ENCODE measurements around the gene KSR2. TPM values are rescaled to one million over a fixed set of nuclear protein-coding genes. Genes with fewer than 3 reads are reported as not detected.

The KSR2 gene
- total and polyA plus RNA-seq, 2 of the 4 experiments (the other 2 are of a cell fraction): not detected

DNA sequence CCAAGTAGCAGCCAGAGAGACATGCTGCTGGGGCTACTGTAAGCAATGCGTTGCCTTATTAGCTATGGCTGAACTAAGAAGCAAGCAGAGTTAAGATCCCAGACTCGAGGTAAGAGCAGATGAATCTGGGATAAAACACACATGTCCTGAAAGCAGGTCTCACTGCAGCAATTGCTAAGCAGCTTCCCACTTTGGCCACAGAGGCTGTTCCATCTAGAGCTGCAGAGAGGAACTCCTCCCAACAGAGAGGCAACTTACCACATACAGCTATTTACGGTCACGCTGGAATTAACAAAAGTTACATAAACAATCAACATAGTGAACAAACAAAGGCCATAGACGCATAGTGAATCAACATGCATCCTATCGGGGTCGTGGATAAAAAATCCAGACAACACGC is 90.2 kb downstream of the KSR2 start:
- 20% methylated on average over 1 of the region's 8 CpGs; no CpG with 5 or more reads in 1 of the 2 experiments for WGBS, 2 experiments (ENCODE audit: extremely low coverage in 2 of 2, insufficient read length in 1 of 2)
- H3K14ac ChIP-seq (replicated peaks; ENCODE audit: low read depth, low read length): no peak overlapping the region
- H3K4me2 ChIP-seq (ENCODE audit: low read depth, low read length): no peak overlapping the region
- H4K20me1 ChIP-seq (ENCODE audit: insufficient read depth, low read length): no peaks in the 10 kb centered on the region
- no peak overlapping the region for H3K56ac ChIP-seq (ENCODE audit: extremely low read depth, insufficient read depth, low read length)
- no peak overlapping the region for H3K27ac ChIP-seq (ENCODE audit: insufficient read depth, low read length)
- DNase-seq: no peak
- intact Hi-C loops (cut with micrococcal nuclease) (loop anchor here (5.0 kb wide), 4 partner anchors 139 to 499 kb away; partner anchors contain the start of genes RFC5, SUDS3 and VSIG10), dilution Hi-C loops (cut with HindIII; ENCODE audit: low sequenced_read_pairs, unreplicated experiment) (no loop called here), in situ Hi-C loops (cut with MboI; ENCODE audit: low sequenced_read_pairs) (loop anchor here (10.0 kb wide), 1 partner anchor 136 kb away; the partner anchor contains the start of gene RFC5)
- H3K4me3 ChIP-seq (ENCODE audit: insufficient read depth, low read depth, low read length): no peak overlapping the region
- no peaks in the 10 kb centered on the region for H3K9me1 ChIP-seq (ENCODE audit: insufficient read depth, low read length)
- no peak overlapping the region for H2BK20ac ChIP-seq (ENCODE audit: low read depth, low read length)
- H3K27me3 ChIP-seq (ENCODE audit: control insufficient read depth, insufficient read depth, low read length): no peaks in the 10 kb centered on the region; the same call in 1 of the 2 replicates
- H3K23ac ChIP-seq (ENCODE audit: low read depth, low read length): no peak overlapping the region
- H2BK5ac ChIP-seq (ENCODE audit: low read depth, low read length, poor library complexity, severe bottlenecking): no peak overlapping the region
- no peaks in the 10 kb centered on the region for H3K4me1 ChIP-seq (ENCODE audit: control insufficient read depth, insufficient read depth, low read length)
- H3K9ac ChIP-seq (ENCODE audit: low read depth, low read length): no peak overlapping the region
- TF ChIP-seq FOS (IDR thresholded peaks at IDR 0.05; ENCODE audit: low read depth, low read length) (no peak), MXI1 (IDR thresholded peaks at IDR 0.05; ENCODE audit: borderline replicate concordance, low read depth, low read length) (no peak), RCOR1 (IDR thresholded peaks at IDR 0.05; ENCODE audit: insufficient replicate concordance, low read length) (no peak), RFX5 (IDR thresholded peaks at IDR 0.05; ENCODE audit: low read depth, low read length) (no peak), CEBPB (IDR thresholded peaks at IDR 0.05; ENCODE audit: low read depth, low read length) (no peak), CHD1 (IDR thresholded peaks at IDR 0.05; ENCODE audit: low read depth, low read length) (no peak), RAD21 (IDR thresholded peaks at IDR 0.05; ENCODE audit: low read length) (no peak), NFE2L2 (IDR thresholded peaks at IDR 0.05; ENCODE audit: low read depth, low read length) (no peak), POLR2A (IDR thresholded peaks at IDR 0.05; ENCODE audit: low read depth, low read length) (no peak), MAFK (IDR thresholded peaks at IDR 0.05; ENCODE audit: low read depth, low read length) (no peak), BHLHE40 (IDR thresholded peaks at IDR 0.05; ENCODE audit: low read depth, low read length) (no peak)
- TF ChIP-seq, protein P1, sequence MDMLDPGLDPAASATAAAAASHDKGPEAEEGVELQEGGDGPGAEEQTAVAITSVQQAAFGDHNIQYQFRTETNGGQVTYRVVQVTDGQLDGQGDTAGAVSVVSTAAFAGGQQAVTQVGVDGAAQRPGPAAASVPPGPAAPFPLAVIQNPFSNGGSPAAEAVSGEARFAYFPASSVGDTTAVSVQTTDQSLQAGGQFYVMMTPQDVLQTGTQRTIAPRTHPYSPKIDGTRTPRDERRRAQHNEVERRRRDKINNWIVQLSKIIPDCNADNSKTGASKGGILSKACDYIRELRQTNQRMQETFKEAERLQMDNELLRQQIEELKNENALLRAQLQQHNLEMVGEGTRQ (IDR thresholded peaks at IDR 0.05; ENCODE audit: low read depth, low read length): no peak
- TF ChIP-seq, protein P2, sequence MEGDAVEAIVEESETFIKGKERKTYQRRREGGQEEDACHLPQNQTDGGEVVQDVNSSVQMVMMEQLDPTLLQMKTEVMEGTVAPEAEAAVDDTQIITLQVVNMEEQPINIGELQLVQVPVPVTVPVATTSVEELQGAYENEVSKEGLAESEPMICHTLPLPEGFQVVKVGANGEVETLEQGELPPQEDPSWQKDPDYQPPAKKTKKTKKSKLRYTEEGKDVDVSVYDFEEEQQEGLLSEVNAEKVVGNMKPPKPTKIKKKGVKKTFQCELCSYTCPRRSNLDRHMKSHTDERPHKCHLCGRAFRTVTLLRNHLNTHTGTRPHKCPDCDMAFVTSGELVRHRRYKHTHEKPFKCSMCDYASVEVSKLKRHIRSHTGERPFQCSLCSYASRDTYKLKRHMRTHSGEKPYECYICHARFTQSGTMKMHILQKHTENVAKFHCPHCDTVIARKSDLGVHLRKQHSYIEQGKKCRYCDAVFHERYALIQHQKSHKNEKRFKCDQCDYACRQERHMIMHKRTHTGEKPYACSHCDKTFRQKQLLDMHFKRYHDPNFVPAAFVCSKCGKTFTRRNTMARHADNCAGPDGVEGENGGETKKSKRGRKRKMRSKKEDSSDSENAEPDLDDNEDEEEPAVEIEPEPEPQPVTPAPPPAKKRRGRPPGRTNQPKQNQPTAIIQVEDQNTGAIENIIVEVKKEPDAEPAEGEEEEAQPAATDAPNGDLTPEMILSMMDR (conservative IDR thresholded peaks at IDR 0.05; ENCODE audit: low read depth, low read length): no peak
- TF ChIP-seq, protein P3, sequence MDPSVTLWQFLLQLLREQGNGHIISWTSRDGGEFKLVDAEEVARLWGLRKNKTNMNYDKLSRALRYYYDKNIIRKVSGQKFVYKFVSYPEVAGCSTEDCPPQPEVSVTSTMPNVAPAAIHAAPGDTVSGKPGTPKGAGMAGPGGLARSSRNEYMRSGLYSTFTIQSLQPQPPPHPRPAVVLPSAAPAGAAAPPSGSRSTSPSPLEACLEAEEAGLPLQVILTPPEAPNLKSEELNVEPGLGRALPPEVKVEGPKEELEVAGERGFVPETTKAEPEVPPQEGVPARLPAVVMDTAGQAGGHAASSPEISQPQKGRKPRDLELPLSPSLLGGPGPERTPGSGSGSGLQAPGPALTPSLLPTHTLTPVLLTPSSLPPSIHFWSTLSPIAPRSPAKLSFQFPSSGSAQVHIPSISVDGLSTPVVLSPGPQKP (IDR thresholded peaks at IDR 0.05; ENCODE audit: borderline replicate concordance, low read depth, low read length): no peak
- H2BK120ac ChIP-seq (ENCODE audit: low read depth, low read length): no peak overlapping the region
- H2BK15ac ChIP-seq (ENCODE audit: low read depth, low read length): no peak overlapping the region
- no peak overlapping the region for H2AFZ ChIP-seq (replicated peaks; ENCODE audit: low read length, poor library complexity)
- H4K8ac ChIP-seq (ENCODE audit: low read depth in 2 of 2, low read length in 2 of 2): no peak overlapping the region
- no TSS peak for BruUV-seq (replicated peaks)
- no peak overlapping the region for H3K4ac ChIP-seq (ENCODE audit: low read depth, low read length)
- H3K9me3 ChIP-seq (ENCODE audit: control insufficient read depth, insufficient read depth, low read length): no peaks in the 10 kb centered on the region
- no peak overlapping the region for H4K5ac ChIP-seq (ENCODE audit: low read depth, low read length)
- ChIA-PET CTCF (interaction anchor here (1.3 kb wide), 1 partner anchor 21 kb away, joined by 3 read pairs; no protein-coding TSS in a partner anchor), POLR2A (ENCODE audit: unreplicated experiment) (no interaction called here)
- ATAC-seq (ENCODE audit: low read depth): no peak
- H3K18ac ChIP-seq (ENCODE audit: low read depth, low read length): no peak overlapping the region
- no peaks in the 10 kb centered on the region for H3K79me1 ChIP-seq (ENCODE audit: low read depth in 1 of 2, low read length in 2 of 2)
- no peak overlapping the region for H4K91ac ChIP-seq (ENCODE audit: insufficient read depth, low read depth, low read length)
- H2AK9ac ChIP-seq (replicated peaks; ENCODE audit: low read depth, low read length, poor library complexity): no peak overlapping the region
- no peak overlapping the region for H2AK5ac ChIP-seq (ENCODE audit: low read depth, low read length)
- no peaks in the 10 kb centered on the region for H3K36me3 ChIP-seq (ENCODE audit: control insufficient read depth, insufficient read depth, low read length)

Measured in IMR-90 (cell line).